GM19023 (cell line): ENCODE results near the gene PDGFA.

ENCODE experiments used
- ATAC-seq: cut with Tn5 transposase; IDR thresholded peaks from one replicate; pipeline ENCODE4 v1.9.1; 2021; ENCODE audit warnings: mild to moderate bottlenecking, moderate library complexity; ENCODE audit not compliant: unreplicated experiment

Gene PDGFA

DNA sequence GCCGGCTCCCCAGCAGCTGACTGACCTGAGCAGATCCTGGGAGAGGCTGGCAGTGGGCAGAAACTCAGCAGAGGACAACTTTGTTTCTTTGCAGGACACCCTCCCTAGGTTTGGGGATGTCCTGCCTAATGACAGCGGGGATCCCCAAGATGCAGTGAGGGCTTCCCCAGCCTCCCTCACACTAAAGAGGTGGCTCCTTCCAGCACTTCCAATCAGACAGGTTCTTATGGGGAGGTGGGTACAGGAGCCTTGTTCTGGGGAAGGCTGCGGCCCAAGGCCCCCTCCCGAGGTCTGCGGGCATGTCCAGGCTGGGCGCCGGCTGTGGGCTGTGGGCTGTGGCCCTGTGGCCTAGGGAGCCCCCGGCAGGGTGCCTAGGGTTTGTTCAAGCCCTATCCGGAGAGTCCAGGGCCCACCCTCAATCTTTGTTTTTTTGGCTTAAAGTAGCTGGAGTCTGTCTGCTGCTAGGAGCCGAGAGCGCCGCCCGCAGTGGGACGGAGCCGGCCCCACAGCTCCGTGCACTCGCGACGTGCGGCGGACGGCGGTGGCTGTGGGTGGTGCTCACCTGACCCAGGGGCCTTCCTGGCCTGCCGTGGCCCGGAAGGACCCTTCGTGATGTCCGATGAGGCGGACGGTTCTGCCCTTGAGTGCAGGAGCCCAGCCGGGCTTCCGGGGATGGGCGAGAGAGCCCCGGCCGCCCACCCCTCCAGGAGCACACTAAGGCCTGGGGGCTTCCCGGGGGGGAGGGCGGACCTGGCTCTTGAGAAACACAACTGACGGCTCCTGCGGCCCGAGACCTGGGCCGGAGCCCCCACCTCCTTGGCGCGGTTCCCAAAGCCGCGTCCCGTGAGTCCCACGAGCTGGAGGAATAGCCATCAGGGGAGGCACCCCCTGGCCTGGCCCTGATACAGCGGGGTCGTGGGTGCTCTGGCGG lies 57.2 kb downstream of the PDGFA start:
- no peak for ATAC-seq

DNA sequence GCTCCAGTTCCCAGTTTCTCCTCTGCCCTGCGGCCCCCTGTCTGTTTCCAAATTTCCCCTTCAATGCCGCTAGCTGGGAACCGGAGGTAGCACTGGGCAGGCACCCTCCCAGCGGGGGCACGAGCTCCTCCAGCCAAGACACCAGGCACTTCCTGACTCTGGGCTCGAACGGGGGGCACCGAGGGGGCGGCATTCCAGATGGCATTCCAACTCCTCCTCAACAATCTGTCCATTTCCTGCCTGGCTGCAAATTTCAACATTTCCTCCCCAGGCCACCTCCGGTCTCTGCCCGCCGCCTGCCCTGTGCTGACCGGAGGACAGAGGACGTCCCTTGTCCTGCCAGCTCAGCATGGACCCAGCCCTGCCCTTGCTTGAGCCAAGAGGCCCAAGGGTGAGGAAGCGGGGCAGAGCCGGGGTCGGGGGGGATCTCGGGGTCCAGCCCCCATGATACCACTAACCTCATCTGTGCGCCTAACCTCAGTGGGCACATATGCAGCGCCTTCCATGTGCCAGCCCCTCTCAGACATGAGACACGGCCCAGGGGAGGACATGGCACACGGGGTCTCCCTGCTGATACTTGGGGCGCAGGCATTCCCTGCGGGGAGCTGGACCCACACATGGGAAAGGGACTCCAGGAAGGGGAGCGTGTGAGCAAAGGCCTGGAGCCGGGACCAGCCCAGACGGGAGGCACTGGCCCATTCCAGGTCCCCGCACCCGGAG lies 58.0 kb downstream of the PDGFA start:
- no peak for ATAC-seq

DNA sequence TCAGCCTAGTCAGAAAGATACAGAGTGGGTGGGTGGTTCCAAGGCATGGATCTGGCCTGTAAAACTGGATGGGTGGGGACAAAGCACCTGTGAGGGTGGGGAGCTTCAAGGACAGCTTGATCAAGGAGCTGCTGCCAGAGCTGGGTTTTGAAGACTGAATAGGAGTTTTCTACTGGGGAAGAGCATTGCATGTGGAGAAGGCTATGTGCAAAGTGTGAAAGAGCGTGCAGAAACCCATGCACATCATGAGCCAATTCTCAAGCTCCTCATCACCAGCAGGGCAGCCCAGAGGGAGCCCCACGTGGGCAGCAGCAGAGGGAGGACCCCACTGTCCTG lies 58.6 kb downstream of the PDGFA start:
- no peak for ATAC-seq

DNA sequence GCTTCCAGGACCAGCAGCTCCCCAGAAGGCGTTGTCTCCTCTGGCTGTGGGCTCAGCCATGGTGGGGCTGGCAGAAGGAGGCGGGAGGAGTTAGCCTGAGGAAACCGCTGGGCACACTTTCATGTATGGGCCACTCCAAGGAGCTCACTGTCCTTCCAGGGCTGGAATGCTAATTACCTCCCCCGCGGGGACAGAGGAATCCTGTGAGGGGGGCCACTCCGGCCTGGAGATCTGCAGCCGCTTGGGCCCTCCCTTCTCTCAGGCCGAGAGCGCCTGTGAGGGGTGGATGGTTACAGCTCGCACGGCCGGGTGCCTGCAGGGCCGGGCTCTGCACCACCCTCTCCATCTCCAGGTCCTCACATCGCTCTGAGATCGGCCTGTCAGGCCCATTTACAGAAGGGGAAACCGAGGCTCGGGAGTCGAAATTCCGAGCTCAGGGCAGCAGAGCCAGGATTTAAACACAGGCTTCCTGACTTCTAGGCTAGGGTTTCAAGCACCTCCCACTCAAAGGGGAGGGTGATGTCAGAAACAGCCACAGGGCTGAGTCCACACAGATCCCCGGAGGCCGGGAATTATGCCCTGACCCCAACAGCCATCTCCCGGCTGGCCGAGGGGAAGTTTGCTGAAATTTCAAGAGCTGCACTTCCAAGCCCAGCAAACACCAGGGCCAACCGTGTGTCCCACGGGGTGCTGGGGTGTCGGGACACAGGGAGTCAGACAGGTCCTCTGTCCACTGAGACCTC lies 59.1 kb downstream of the PDGFA start:
- ATAC-seq = no peak

DNA sequence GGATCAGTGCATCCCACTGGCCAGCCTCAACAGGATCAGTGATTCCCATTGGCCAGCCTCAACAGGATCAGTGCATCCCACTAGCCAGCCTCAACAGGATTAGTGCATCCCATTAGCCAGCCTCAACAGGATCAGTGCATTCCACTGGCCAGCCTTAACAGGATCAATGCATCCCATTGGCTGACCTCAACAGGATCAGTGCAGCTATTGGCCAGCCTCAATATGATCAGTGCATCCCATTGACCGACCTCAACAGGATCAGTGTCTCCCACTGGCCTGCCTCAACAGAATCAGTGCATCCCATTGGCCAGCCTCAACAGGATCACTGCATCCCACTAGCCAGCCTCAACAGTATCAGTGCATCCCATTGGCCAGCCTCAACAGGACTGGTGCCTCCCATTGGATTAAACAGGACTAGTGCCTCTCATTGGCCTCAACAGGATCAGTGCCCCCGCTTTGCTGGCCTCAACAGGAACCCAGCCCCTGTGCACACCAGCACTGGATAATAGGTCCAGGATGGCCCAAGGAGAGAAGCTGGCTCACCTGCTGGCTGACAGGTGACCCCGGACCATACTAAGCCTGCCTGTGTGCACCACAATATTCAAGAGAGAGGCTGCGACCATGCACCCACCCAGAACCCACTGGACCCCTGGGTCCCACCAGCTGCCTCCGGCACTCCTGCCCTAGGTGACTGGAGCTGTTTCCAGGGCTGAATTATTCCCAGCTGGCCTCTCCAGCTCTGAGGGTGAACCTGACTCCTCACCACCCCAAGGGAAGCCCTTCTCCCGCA lies 59.9 kb downstream of the PDGFA start:
- ATAC-seq = no peak

DNA sequence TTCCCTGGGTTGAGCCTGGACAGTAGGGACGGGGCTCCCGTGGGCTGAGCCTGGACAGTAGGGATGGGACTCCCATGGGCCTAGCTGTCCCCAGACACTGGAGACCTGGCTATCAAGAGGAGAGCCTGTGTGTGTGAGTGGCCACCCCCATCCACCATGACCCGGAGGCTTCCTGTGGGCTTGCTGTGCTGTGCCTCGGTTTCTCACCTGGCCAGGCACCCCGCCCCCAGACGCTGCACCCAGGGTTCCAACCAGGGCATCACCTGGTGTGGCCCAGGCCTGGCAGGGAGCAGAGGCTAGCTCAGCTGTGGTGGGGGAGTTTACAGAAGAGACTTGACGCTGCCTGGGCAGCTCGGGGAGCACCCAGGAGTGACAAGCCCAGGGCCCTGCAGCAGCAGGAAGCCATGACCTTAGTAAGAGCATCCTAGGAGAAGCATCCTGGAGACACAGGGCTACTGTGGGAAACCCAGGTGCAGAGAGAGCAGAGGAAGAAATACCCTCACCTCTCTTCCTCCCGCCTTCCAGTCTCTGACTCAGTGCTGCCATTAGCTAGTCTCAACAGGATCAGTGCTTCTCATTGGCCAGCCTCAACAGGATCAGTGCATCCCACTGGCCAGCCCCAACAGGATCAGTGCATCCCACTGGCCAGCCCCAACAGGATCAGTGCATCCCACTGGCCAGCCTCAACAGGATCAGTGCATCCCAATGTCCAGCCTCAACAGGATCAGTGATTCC lies 61.0 kb downstream of the PDGFA start:
- ATAC-seq = no peak

DNA sequence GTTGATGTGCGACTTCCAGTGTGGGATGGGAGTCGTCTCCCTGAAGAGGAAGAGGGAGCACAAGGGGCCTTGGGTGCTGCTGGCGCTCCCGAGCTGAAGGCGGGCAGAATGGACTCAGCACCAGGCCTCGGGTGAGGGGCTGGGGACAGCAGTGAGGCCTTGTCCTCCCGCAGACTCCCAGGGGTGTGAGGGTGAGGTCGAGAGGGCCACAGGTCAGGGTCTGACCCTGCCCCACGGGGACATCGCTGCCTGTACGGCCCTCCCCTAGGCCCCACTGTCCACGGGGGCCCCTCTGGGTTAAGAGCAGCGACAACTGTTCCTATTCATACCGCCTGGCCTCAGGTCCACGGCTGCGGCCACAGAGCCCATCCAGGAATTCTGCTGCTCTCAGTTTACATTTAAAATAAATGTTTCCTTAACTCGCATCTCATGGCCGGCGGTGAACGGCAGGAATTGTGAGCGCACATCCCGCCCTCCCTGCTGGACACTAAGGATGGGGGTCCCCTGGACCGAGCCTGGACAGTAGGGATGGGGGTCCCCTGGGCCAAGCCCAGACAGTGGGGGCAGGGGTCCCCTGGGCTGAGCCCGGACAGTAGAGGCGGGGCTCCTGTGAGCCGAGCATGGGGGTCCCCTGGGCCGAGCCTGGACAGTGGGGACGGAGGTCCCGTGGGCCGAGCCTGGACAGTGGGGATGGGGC lies 61.7 kb downstream of the PDGFA start:
- ATAC-seq = no peak

DNA sequence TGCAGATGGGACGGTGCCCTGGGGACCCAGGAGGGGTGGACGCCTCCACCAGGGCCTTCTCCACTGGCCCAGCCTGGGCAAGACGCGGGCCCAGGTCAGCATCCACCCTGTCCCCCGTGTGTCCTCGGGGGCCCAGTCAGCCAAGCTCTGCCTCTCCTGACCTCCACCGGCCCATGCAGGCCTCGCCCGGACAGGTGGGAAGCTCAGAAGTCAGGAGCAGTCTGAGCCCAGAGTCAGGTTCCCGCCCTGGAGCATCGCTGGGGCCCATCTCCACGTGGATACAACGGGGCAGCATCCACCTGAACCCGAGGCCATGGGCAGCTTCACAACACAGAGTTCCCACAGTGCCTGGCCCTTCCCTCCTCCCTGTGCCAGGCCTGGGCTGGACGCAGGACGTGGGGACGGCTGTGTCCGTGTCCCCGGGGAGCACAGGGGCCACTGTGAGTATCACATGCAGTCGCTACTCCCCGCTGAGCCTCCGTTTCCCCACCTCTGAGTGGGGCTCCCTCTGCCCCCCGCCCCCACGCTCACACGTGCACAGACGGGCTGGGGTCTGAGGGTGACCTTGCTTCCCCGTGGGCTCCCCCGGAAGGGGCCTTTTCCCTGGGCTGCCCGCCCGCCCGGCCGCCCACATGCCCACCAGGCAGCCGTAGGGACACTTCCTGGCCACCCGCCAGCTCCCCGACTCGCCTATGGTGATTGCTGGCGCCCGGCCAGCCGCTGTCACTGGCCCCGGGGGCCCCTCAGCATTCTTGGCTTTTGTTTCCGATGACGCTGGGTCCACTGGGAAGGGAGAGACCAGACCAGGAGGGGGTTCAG lies 64.3 kb downstream of the PDGFA start:
- ATAC-seq = no peak

DNA sequence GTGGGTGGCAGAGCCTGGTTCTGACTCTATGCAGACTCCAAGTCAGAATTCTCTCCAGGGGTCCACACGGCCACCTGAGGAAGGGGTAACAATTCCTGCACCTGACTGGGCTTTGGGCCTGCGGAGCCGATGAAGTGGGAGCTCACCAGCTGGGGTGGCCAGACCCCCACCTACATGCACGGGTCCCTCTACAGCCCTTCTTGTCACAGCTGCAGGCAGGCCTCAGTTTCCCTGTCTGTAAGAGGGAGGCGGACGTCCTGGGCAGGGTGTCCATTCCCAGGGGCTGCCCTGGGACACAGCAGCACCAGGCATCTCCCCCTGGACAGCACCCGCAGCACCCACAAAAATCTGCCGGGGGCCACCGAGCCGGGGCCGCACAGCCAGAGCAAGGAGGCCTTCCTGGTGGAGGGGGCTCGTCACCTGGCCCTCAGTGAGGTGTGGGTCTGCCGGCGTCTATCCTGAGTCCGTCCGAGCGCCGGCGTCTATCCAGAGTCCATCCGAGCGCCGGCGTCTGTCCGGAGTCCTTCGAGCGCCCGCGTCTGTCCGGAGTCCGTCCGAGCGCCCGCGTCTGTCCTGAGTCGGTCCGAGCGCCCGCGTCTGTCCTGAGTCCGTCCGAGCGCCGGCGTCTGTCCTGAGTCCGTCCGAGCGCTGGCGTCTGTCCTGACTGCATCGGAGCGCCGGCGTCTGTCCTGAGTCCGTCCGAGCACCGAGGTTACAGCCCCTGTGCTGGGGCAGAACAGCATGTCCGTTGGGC lies 65.1 kb downstream of the PDGFA start:
- ATAC-seq = no peak

DNA sequence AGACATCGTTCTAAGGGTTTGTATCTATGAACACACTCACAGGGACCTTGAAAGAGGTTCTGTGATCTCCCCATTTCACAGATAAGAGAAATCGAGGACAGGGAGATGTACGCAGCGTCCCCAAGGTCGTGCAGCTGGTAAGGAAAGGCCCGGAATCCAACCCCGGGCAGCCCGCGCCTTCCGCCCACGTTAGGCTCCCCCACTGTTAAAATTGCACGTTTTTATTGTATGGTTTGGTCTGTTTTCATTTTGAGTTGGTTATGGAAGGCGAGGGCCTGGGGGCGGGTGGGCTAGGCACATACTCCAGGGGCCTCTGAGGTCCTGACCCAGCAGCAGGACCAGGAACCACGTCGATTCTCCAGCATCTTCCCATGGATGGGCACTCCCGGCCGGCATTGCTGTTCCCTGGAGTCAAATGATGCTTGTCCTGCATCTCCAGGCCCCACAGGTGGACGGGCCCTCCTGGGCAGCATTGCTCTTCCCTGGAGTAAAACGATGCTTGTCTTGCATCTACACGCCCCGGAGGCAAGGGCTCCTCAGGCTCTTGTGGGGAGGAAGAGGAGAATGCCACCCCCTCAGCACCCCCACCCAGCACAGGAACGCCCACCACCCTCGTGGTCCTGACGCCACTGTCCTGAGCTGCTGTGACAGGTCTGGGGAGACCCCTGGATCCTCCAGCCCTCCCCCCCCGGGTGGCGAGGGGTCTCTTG lies 65.9 kb downstream of the PDGFA start:
- ATAC-seq = no peak

DNA sequence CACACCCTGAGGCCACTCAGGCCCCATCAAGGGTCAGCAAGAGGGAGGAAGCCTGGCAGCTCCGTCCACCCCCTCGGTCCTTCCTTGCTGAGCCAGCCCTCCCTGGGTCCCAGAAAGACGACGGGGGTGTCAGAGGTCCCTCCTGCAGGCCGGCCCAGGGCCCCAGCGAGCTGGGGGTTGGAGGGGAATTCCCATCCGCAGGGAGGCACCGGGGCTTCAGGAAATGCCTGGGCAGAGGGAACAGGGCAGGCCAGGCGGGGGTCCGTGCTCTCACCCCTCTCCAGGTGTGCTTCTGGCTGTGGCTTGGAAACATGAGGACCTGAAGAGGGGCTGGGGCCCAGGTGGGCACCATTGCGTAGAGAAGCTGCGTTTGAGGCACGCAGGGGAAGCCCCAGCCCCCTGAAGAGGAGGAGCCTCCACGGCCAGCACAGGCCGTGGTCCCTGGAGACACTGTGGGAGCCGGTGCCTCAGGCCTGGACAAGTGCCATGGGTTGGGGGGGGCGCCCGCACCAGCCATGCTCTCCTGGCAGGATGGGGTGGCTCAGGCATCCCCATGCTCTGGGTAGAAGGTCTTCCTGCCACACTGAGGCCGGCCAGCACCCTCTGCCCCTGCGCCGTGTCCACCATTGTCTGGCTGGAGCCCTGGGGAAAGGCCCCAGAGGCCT lies 66.7 kb downstream of the PDGFA start:
- ATAC-seq = no peak

DNA sequence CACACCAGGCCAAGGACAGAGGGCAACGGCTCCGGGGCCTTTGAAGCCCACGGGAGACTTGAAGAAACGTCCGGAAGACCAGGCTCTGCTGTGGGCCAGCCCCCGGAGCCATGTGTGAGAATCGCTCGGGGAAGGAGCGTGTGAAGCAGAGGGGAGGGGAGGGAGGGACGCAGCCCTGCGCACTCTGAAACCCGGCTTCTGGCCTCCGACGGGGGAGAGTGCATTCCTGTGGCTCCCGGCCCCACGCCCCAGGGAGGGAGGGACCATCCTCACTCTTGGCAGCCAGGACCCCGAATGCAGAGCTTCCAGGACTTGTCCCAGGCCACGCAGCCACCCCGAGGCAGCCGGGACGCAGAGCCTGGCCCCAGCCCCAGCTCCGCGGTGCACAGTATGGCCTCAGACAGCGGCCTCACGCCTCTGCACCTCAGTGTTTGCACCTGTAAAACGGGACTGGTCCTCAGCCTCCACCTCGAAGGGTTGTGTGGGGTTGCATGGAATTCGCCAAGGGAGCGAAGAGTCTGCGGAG lies 67.4 kb downstream of the PDGFA start:
- no peak for ATAC-seq

DNA sequence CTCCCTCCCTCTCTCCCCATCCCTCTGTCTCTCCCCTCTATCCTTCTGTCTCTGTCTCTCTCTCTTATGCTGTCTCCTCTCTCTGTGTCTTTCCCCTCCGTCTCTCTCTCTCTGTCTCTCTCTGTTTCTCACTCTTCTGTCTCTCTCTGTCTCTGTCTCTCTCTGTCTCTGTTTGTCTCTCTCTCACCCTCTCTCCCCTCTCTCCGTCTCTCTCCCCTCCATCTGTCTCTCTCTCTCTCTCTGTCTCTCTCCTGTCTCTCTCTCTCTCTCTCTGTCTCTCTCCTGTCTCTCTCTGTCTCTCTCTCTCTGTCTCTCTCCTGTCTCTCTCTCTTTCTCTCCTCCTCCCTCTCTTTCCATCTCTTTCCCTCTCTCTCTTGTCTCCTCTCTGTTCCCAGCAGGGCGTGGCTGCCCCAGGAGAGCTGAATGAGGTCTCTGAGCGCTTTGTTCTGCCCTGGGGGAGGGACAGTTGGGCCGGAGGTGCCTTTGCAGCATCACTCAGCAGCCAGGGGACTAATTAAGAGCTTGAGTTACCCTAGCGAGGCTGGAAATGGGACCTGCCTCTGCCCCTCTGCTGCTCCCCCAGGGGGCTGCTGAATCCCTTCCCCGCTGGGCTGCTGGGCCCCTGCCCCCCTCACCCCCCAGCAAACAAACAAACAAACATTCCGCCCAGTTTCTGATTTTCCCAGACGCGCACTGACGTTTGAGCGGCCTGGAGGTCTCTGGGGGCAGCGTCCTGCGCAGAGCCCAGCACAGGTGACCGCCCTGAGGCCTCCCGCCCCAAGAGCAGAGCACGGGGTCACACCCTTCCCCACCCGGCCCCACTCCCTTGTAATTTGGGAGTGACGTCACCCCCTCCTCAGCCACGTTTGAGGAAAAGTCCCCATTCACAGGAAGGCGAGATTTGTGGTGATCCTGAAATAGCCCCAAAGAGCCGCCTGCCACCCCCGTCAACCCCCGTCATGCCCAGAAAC lies 68.1 kb downstream of the PDGFA start:
- ATAC-seq = no peak

DNA sequence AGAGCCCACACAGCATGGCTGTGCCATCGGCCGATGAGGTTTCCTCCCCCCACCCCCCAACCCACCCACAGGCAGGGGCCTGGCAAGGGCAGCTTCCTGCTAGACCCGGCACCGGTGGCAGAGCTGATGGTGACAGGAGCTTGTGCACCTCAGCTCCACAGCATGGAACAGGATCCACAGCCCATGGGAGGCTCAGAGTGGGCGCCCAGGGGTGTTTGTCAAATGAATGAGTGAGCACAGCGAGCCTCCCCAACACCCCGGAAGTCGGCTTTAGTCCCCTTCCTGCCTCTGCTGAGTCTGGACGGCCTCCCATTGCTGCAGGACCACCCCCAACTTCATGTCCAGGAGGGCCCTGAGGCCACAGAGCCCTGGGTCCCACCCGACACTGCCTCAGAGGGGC lies 68.9 kb downstream of the PDGFA start:
- ATAC-seq = no peak

DNA sequence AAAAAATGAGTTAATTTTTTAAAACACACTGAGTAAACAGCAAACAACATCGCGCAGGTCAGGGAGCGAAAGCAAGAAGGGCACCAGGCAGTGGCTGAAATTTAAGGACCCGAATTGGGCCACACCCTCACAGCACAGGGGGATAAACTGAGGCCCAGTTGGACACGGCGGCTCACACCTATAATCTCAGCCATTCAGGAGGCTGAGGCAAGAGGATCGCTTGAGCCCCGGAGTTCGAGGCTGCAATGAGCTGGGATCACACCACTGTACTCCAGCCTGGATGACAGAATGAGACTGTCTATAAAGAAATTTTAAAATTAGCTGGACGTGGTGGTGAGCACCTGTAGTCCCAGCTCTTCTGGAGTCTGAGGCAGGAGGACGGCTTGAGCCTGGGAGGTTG lies 69.6 kb downstream of the PDGFA start:
- no peak for ATAC-seq
